ENCODE measurements around the gene GJA5.

GRCh38 chr1:147750618-147751217 lies 9.7 kb downstream of the GJA5 start:
- no peak for TF ChIP-seq EZH2 (IDR thresholded peaks at IDR 0.05; ENCODE audit: insufficient read depth, low read length)
- no peak for TF ChIP-seq CTCF (IDR thresholded peaks at IDR 0.05; ENCODE audit: insufficient read depth, low read depth, low read length)

All from astrocyte (in vitro differentiated cells and primary cell).